ENCODE data around the gene KIAA1755.

Gene KIAA1755

GRCh38 chr20:38186788-38187221 lies 73.7 kb downstream of the KIAA1755 start:
- TF ChIP-seq, protein P1, sequence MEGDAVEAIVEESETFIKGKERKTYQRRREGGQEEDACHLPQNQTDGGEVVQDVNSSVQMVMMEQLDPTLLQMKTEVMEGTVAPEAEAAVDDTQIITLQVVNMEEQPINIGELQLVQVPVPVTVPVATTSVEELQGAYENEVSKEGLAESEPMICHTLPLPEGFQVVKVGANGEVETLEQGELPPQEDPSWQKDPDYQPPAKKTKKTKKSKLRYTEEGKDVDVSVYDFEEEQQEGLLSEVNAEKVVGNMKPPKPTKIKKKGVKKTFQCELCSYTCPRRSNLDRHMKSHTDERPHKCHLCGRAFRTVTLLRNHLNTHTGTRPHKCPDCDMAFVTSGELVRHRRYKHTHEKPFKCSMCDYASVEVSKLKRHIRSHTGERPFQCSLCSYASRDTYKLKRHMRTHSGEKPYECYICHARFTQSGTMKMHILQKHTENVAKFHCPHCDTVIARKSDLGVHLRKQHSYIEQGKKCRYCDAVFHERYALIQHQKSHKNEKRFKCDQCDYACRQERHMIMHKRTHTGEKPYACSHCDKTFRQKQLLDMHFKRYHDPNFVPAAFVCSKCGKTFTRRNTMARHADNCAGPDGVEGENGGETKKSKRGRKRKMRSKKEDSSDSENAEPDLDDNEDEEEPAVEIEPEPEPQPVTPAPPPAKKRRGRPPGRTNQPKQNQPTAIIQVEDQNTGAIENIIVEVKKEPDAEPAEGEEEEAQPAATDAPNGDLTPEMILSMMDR (IDR thresholded peaks at IDR 0.05), result no peak

DNA sequence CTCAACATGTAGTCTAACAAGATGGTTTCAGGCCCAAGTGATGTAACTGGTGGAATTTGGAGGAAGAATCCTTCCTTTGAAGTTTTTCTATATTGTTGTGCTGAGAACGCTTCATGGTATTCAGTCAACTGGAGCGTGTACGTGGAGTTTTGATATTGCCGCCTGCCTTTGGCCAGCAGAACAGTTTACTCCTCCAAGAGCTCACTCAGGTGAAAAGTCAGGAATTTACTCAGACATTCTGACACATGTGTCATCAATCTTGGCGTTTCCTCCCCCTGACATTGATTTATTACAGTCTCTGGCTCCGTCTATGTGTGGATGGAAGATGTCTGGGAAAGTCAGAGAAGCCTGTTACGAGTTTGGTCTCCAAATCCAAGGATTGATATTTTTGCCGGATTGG lies 76.4 kb downstream of the KIAA1755 start:
- TF ChIP-seq, protein P1 (IDR thresholded peaks at IDR 0.05), result no peak

GRCh38 chr20:38181971-38182370 lies 78.6 kb downstream of the KIAA1755 start:
- TF ChIP-seq, protein P1 (IDR thresholded peaks at IDR 0.05), result no peak

DNA sequence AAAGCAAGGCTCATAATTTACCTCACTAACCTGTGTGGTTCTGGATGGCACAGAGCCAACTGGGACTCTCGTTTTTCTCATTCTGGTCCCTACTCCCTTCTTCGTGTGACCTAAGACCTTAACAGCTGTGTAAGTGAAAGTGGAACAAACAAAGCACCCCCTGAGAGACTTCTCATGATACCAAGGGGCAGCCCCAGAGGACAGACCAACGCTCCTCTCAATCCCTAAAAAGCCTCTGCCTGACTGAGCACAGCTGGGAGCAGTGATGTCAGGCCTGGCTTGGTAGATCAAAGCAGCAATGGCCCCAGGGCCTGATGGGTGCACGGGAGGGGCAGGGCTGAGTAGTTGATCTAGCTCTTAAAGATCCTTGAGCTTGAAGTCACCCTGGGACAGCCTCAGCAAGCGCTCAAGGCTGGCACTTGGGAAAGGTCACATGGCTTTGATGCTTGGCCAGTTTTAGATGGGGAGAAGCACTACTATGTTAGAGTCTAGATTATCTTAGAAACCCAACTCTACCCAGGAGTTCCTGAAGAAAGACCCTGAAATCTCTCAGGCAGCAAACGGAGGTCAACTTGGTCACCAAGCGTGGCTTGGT lies 79.2 kb downstream of the KIAA1755 start:
- TF ChIP-seq, protein P1 (IDR thresholded peaks at IDR 0.05), result no peak

DNA sequence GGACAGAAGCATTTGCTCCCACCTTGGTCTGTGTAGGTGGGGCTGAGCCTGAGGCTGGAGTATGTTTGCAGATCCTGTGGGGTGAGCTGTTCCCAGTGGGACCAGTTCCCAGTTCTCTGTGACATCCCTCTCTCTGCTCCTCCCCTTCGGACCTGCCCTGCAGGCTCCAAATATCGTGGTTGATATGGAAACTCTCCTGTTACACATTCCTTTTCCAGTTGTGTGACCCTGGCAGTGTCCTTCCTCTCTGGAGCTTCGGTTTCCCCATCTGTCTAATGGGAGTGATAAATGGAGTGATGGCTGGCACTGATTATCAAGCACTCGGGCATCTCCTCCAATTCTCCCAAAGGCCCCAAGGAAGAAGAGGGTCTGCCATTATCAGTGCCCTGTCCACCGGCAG lies 79.8 kb downstream of the KIAA1755 start:
- TF ChIP-seq, protein P1 (IDR thresholded peaks at IDR 0.05), result no peak

DNA sequence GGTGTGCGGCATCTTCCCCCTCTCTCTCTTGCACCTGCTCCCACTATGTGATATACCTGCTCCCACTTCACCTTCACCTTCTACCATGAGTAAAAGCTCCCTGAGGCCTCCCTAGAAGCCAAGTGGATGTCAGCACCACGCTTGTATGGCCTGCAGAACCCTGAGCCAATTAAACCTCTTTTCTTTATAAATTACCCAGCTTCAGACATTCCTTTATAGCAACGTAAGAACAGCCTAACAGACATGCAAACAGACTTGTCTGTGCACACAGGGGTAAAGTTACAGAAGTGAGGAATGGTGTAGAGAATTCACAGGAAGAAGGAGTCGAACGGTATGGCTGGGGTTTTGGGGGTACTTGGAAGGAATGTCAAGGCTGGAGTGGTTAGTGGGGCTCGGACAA lies 80.7 kb downstream of the KIAA1755 start:
- TF ChIP-seq, protein P1 (IDR thresholded peaks at IDR 0.05), result no peak

GRCh38 chr20:38178581-38178980 lies 82.0 kb downstream of the KIAA1755 start:
- TF ChIP-seq, protein P1 (IDR thresholded peaks at IDR 0.05), result no peak

GRCh38 chr20:38178065-38178491 lies 82.5 kb downstream of the KIAA1755 start:
- TF ChIP-seq, protein P1 (IDR thresholded peaks at IDR 0.05), result no peak
